HEK293 (cell line): Measurements from ENCODE around the gene KLHL21.

Experiments
- EGR2 ChIP-seq: fragments of 450-650 bp; formaldehyde crosslinking; IDR thresholded peaks from 2 replicates; pipeline ENCODE4 v1.5.1; 2016; ENCODE audit warnings: low read depth, missing biosample characterization, missing genetic modification characterization
- GFI1B ChIP-seq: fragments of 450-650 bp; formaldehyde crosslinking; IDR thresholded peaks from 2 replicates; pipeline ENCODE4 v1.5.1; 2016; ENCODE audit warnings: missing biosample characterization, missing genetic modification characterization
- IKZF3 ChIP-seq: fragments of 450-650 bp; IDR thresholded peaks from 2 replicates; pipeline ENCODE4 v1.5.0; 2018; ENCODE audit warnings: missing biosample characterization, mild to moderate bottlenecking, missing genetic modification characterization, moderate library complexity
- KLF16 ChIP-seq: fragments of 450-650 bp; formaldehyde crosslinking; IDR thresholded peaks from 2 replicates; pipeline ENCODE4 v1.5.1; 2017; ENCODE audit warnings: missing biosample characterization, missing genetic modification characterization
- PRDM4 ChIP-seq: fragments of 450-650 bp; formaldehyde crosslinking; IDR thresholded peaks from 2 replicates; pipeline ENCODE4 v1.5.1; 2017; ENCODE audit warnings: missing biosample characterization, missing genetic modification characterization
- PRDM6 ChIP-seq: fragments of 450-650 bp; formaldehyde crosslinking; IDR thresholded peaks from 2 replicates; pipeline ENCODE4 v1.5.1; 2017; ENCODE audit warnings: missing biosample characterization, missing genetic modification characterization
- REPIN1 ChIP-seq: fragments of 450-650 bp; formaldehyde crosslinking; IDR thresholded peaks from 2 replicates; pipeline ENCODE4 v1.5.1; 2017; ENCODE audit warnings: missing biosample characterization, missing genetic modification characterization, low read depth
- SETDB1 ChIP-seq: IDR thresholded peaks from one replicate; pipeline ENCODE4 v1.6.1; 2017; ENCODE audit warnings: mild to moderate bottlenecking, low read length, moderate library complexity, mixed read lengths; ENCODE audit not compliant: insufficient read length
- SP3 ChIP-seq: fragments of 450-650 bp; formaldehyde crosslinking; IDR thresholded peaks from 2 replicates; pipeline ENCODE4 v1.5.1; 2016; ENCODE audit warnings: missing biosample characterization, missing genetic modification characterization
- ZBTB48 ChIP-seq: fragments of 450-650 bp; formaldehyde crosslinking; IDR thresholded peaks from 2 replicates; pipeline ENCODE4 v1.5.1; 2016; ENCODE audit warnings: missing biosample characterization, missing genetic modification characterization
- ZNF169 ChIP-seq: fragments of 450-650 bp; formaldehyde crosslinking; IDR thresholded peaks from 2 replicates; pipeline ENCODE4 v1.5.1; 2016; ENCODE audit warnings: missing biosample characterization, missing genetic modification characterization
- ZNF184 ChIP-seq: fragments of 450-650 bp; IDR thresholded peaks from 2 replicates; pipeline ENCODE4 v1.5.1; 2018; ENCODE audit warnings: missing biosample characterization, mild to moderate bottlenecking, missing genetic modification characterization
- ZNF214 ChIP-seq: fragments of 450-650 bp; formaldehyde crosslinking; IDR thresholded peaks from 2 replicates; pipeline ENCODE4 v1.5.1; 2017; ENCODE audit warnings: missing biosample characterization, mild to moderate bottlenecking, missing genetic modification characterization, borderline replicate concordance
- ZNF221 ChIP-seq: fragments of 450-650 bp; formaldehyde crosslinking; IDR thresholded peaks from 2 replicates; pipeline ENCODE4 v1.5.1; 2017; ENCODE audit warnings: missing biosample characterization, missing genetic modification characterization, borderline replicate concordance
- ZNF223 ChIP-seq: fragments of 450-650 bp; formaldehyde crosslinking; IDR thresholded peaks from 2 replicates; pipeline ENCODE4 v1.5.1; 2016; ENCODE audit warnings: missing biosample characterization, missing genetic modification characterization
- ZNF514 ChIP-seq: fragments of 450-650 bp; formaldehyde crosslinking; IDR thresholded peaks from 2 replicates; pipeline ENCODE4 v1.5.1; 2016; ENCODE audit warnings: missing biosample characterization, missing genetic modification characterization
- ZNF596 ChIP-seq: fragments of 450-650 bp; IDR thresholded peaks from 2 replicates; pipeline ENCODE4 v1.5.0; 2018; ENCODE audit warnings: missing biosample characterization, mild to moderate bottlenecking, missing genetic modification characterization, moderate library complexity
- ZNF624 ChIP-seq: fragments of 450-650 bp; formaldehyde crosslinking; IDR thresholded peaks from 2 replicates; pipeline ENCODE4 v1.5.1; 2017; ENCODE audit warnings: missing biosample characterization, missing genetic modification characterization
- ZNF664 ChIP-seq: fragments of 450-650 bp; formaldehyde crosslinking; IDR thresholded peaks from 2 replicates; pipeline ENCODE4 v1.5.1; 2016; ENCODE audit warnings: missing biosample characterization, missing genetic modification characterization
- ZNF701 ChIP-seq: fragments of 450-650 bp; formaldehyde crosslinking; IDR thresholded peaks from 2 replicates; pipeline ENCODE4 v1.5.1; 2016; ENCODE audit warnings: missing biosample characterization, missing genetic modification characterization
- TF ChIP-seq, protein P1 (sequence below): fragments of 450-650 bp; formaldehyde crosslinking; IDR thresholded peaks from 2 replicates; pipeline ENCODE4 v1.5.1; 2016; ENCODE audit warnings: missing biosample characterization, missing genetic modification characterization
- TF ChIP-seq, protein P2 (sequence below): fragments of 450-650 bp; formaldehyde crosslinking; IDR thresholded peaks from 2 replicates; pipeline ENCODE4 v1.5.1; 2017; ENCODE audit warnings: missing biosample characterization, mild to moderate bottlenecking, missing genetic modification characterization, moderate library complexity
- TF ChIP-seq, protein P3 (sequence below): fragments of 450-650 bp; formaldehyde crosslinking; IDR thresholded peaks from 2 replicates; pipeline ENCODE4 v1.5.1; 2016; ENCODE audit warnings: missing biosample characterization, missing genetic modification characterization
- TF ChIP-seq, protein P4 (sequence below): fragments of 450-650 bp; formaldehyde crosslinking; optimal IDR thresholded peaks from 2 replicates; pipeline ENCODE3; 2016; ENCODE audit warnings: missing biosample characterization, mild to moderate bottlenecking, missing genetic modification characterization
- TF ChIP-seq, protein P5 (sequence below): fragments of 450-650 bp; formaldehyde crosslinking; IDR thresholded peaks from 2 replicates; pipeline ENCODE4 v1.5.1; 2016; ENCODE audit warnings: missing biosample characterization, missing genetic modification characterization

KLHL21 gene

GRCh38 chr1:6601049-6601922 is 1.4 kb downstream of the KLHL21 start (continued):
- TF ChIP-seq, protein P1, sequence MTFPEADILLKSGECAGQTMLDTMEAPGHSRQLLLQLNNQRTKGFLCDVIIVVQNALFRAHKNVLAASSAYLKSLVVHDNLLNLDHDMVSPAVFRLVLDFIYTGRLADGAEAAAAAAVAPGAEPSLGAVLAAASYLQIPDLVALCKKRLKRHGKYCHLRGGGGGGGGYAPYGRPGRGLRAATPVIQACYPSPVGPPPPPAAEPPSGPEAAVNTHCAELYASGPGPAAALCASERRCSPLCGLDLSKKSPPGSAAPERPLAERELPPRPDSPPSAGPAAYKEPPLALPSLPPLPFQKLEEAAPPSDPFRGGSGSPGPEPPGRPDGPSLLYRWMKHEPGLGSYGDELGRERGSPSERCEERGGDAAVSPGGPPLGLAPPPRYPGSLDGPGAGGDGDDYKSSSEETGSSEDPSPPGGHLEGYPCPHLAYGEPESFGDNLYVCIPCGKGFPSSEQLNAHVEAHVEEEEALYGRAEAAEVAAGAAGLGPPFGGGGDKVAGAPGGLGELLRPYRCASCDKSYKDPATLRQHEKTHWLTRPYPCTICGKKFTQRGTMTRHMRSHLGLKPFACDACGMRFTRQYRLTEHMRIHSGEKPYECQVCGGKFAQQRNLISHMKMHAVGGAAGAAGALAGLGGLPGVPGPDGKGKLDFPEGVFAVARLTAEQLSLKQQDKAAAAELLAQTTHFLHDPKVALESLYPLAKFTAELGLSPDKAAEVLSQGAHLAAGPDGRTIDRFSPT, result peak; percentile 86
- no peak for TF ChIP-seq KLF16
- TF ChIP-seq ZBTB48 (tag by site-specific recombination), result peak; percentile 76
- TF ChIP-seq ZNF514, result no peak
- no peak for TF ChIP-seq ZNF624 (tag by site-specific recombination)
- no peak for TF ChIP-seq PRDM6 (tag by site-specific recombination)
- TF ChIP-seq, protein P2, sequence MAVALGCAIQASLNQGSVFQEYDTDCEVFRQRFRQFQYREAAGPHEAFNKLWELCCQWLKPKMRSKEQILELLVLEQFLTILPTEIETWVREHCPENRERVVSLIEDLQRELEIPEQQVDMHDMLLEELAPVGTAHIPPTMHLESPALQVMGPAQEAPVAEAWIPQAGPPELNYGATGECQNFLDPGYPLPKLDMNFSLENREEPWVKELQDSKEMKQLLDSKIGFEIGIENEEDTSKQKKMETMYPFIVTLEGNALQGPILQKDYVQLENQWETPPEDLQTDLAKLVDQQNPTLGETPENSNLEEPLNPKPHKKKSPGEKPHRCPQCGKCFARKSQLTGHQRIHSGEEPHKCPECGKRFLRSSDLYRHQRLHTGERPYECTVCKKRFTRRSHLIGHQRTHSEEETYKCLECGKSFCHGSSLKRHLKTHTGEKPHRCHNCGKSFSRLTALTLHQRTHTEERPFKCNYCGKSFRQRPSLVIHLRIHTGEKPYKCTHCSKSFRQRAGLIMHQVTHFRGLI (tag by site-specific recombination), result no peak; the same call in 1 of the 2 replicates
- TF ChIP-seq, protein P3, sequence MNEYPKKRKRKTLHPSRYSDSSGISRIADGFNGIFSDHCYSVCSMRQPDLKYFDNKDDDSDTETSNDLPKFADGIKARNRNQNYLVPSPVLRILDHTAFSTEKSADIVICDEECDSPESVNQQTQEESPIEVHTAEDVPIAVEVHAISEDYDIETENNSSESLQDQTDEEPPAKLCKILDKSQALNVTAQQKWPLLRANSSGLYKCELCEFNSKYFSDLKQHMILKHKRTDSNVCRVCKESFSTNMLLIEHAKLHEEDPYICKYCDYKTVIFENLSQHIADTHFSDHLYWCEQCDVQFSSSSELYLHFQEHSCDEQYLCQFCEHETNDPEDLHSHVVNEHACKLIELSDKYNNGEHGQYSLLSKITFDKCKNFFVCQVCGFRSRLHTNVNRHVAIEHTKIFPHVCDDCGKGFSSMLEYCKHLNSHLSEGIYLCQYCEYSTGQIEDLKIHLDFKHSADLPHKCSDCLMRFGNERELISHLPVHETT (tag by site-specific recombination), result 0 out of 2 replicates have a peak, but pooled peaks have one; percentile 20
- no peak for TF ChIP-seq ZNF221
- no peak for TF ChIP-seq ZNF701 (tag by site-specific recombination)
- TF ChIP-seq, protein P4, sequence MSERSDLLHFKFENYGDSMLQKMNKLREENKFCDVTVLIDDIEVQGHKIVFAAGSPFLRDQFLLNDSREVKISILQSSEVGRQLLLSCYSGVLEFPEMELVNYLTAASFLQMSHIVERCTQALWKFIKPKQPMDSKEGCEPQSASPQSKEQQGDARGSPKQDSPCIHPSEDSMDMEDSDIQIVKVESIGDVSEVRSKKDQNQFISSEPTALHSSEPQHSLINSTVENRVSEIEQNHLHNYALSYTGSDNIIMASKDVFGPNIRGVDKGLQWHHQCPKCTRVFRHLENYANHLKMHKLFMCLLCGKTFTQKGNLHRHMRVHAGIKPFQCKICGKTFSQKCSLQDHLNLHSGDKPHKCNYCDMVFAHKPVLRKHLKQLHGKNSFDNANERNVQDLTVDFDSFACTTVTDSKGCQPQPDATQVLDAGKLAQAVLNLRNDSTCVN, result no peak
- no peak for TF ChIP-seq ZNF184 (tag by site-specific recombination)
- no peak for TF ChIP-seq ZNF664 (tag by site-specific recombination)
- TF ChIP-seq ZNF223 (tag by site-specific recombination), result no peak
- no peak for TF ChIP-seq REPIN1 (tag by site-specific recombination)
- TF ChIP-seq ZNF214, result no peak
- TF ChIP-seq ZNF596 (tag by site-specific recombination), result no peak
- TF ChIP-seq, protein P5, sequence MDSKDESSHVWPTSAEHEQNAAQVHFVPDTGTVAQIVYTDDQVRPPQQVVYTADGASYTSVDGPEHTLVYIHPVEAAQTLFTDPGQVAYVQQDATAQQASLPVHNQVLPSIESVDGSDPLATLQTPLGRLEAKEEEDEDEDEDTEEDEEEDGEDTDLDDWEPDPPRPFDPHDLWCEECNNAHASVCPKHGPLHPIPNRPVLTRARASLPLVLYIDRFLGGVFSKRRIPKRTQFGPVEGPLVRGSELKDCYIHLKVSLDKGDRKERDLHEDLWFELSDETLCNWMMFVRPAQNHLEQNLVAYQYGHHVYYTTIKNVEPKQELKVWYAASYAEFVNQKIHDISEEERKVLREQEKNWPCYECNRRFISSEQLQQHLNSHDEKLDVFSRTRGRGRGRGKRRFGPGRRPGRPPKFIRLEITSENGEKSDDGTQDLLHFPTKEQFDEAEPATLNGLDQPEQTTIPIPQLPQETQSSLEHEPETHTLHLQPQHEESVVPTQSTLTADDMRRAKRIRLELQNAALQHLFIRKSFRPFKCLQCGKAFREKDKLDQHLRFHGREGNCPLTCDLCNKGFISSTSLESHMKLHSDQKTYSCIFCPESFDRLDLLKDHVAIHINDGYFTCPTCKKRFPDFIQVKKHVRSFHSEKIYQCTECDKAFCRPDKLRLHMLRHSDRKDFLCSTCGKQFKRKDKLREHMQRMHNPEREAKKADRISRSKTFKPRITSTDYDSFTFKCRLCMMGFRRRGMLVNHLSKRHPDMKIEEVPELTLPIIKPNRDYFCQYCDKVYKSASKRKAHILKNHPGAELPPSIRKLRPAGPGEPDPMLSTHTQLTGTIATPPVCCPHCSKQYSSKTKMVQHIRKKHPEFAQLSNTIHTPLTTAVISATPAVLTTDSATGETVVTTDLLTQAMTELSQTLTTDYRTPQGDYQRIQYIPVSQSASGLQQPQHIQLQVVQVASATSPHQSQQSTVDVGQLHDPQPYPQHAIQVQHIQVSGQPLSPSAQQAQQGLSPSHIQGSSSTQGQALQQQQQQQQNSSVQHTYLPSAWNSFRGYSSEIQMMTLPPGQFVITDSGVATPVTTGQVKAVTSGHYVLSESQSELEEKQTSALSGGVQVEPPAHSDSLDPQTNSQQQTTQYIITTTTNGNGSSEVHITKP, result peak; percentile 95
- TF ChIP-seq SETDB1, result no peak
- TF ChIP-seq ZNF169 (tag by site-specific recombination), result no peak
- TF ChIP-seq GFI1B (tag by site-specific recombination), result no peak
- peak; percentile 48; the same call in 1 of the 2 replicates for TF ChIP-seq SP3 (tag by site-specific recombination)
- TF ChIP-seq EGR2, result no peak
- TF ChIP-seq IKZF3 (tag by site-specific recombination), result no peak
- TF ChIP-seq PRDM4 (tag by site-specific recombination), result no peak
